SK-N-MC (cell line): ENCODE results near the gene GINM1.

ENCODE experiments used
- EZH2 ChIP-seq: fragments of 200-600 bp; sonication (generic); IDR thresholded peaks from one replicate; pipeline ENCODE4 v1.6.1; 2017; ENCODE audit warnings: antibody characterized with exemption
- FOXP2 ChIP-seq: optimal IDR thresholded peaks from 2 replicates; pipeline ENCODE3; 2011; ENCODE audit warnings: mild to moderate bottlenecking, moderate library complexity; ENCODE audit not compliant: insufficient read depth; ENCODE audit errors: extremely low read length, control extremely low read depth
- POLR2AphosphoS5 ChIP-seq: IDR thresholded peaks from 2 replicates; pipeline ENCODE4 v1.6.1; 2012; ENCODE audit warnings: mild to moderate bottlenecking, low read depth, low read length, borderline replicate concordance

- TF ChIP-seq EZH2 (no peak), POLR2AphosphoS5 (no peak), FOXP2 (no peak)
Measured at GRCh38 chr6:149558029-149558428, 8.1 kb upstream of the GINM1 start.
